BE2C (cell line): Measurements from ENCODE around the gene ITPRIP.

Experiments
- DNase-seq: peaks from one replicate; pipeline ENCODE4 v3.0.0-alpha.2; 2020
- H3K27me3 ChIP-seq: fragments of 250-450 bp; sonication (Bioruptor Pico); 2 replicates; pipeline ENCODE4 v1.5.1; 2020; ENCODE audit warnings: mild to moderate bottlenecking
- H3K36me3 ChIP-seq: fragments of 250-450 bp; sonication (Bioruptor Pico); 2 replicates; pipeline ENCODE4 v1.5.1; 2020; ENCODE audit warnings: mild to moderate bottlenecking
- H3K4me1 ChIP-seq: fragments of 250-450 bp; sonication (Bioruptor Pico); 2 replicates; pipeline ENCODE4 v1.5.1; 2020
- H3K4me3 ChIP-seq: 2 replicates; pipeline ENCODE4 v1.5.1; 2011; ENCODE audit warnings: low read depth, low read length
- H3K9me3 ChIP-seq: fragments of 250-450 bp; sonication (Bioruptor Pico); 2 replicates; pipeline ENCODE4 v1.5.1; 2020
- CTCF ChIP-seq: IDR thresholded peaks from 2 replicates; pipeline ENCODE4 v1.5.1; 2012; ENCODE audit warnings: mild to moderate bottlenecking, low read depth, low read length

ITPRIP gene

DNA sequence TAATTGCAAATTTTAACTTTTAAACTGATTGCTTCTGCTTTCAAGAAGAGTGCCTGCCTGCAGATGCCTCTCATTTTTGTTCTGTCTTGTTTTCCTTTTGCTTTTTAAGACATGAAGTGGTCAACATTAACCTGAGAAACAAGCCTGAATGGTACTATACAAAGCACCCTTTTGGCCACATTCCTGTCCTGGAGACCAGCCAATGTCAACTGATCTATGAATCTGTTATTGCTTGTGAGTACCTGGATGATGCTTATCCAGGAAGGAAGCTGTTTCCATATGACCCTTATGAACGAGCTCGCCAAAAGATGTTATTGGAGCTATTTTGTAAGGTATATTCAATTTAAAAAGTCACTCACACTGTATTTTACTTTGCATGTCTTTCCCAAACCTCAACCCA lies 60.5 kb downstream of the ITPRIP start:
- Histone ChIP-seq H3K9me3 (no peaks in the 10 kb centered on the region), H3K4me1 (no peaks in the 10 kb centered on the region), H3K36me3 (no peaks in the 10 kb centered on the region), H3K4me3 (no peak overlapping the region), H3K27me3 (peaks cover 3% of the 10 kb centered on the region; the same call in 1 of the 2 replicates)
- DNase-seq = no peak
- no peak for TF ChIP-seq CTCF

DNA sequence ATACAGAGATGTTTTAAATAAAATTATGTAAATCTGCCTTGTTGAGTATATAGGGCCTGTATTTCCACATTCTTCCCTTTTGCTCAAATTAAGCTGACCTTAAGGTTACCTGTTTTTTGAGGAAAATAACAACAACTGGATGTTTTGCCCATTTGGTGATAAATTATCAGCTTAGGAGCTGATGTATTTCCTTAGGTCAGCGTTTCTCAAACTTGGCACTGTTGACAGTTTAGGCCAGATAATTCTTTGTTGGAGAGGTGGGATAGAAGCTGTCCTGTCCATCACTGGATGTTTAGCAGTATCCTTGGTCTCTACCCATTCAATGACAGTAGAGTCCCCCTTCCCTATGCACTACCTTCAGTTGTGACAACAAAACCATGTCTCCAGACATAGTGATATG lies 62.1 kb downstream of the ITPRIP start:
- no peak for TF ChIP-seq CTCF
- no peak for DNase-seq
- H3K36me3 ChIP-seq = no peaks in the 10 kb centered on the region
- H3K27me3 ChIP-seq = peaks cover 3% of the 10 kb centered on the region; the same call in 1 of the 2 replicates
- H3K4me3 ChIP-seq = no peak overlapping the region
- no peaks in the 10 kb centered on the region for H3K9me3 ChIP-seq
- no peaks in the 10 kb centered on the region for H3K4me1 ChIP-seq

DNA sequence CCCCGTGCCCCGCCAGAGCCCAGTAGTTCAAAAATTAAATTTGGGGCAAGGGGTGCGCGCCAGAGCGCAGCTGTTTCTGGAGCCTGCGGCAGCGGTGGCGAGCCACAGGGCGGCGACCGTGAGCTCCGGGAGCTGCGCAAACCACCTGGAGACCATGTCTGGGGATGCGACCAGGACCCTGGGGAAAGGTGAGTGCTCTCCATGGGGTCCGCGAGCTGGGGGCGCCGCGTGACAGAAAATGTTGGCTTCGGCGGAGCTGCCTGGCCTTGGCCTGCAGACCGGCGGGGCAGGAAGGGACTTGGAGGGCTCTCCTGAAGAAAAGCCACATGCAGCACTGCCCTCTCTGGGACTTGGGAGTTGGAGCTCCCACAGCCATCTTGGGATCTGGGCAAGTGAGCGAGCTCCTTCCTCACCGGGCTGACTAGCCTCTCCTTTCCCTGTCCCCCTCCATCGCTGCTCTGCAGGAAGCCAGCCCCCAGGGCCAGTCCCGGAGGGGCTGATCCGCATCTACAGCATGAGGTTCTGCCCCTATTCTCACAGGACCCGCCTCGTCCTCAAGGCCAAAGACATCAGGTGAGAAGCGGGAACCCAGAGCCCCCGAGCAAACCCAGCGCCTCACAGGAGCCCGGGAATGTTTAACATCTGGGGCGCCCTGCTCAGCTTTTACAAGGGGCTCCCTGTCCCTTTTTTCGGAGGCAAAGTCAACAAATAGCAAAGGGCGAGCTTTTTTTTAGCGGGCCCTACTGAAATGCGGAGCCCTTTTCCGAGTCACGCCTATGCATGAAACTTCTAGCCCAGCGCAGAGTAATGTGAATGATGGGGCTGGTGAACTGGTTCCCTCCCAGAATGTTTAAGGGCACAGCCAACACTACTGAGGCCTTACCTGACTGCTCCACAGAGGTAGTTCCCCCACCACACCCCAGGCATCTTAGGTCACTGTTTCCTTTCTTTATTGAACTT lies 63.2 kb downstream of the ITPRIP start:
- Histone ChIP-seq H3K4me3 (peak overlapping the region; percentile 17; the same call in 1 of the 2 replicates), H3K9me3 (no peaks in the 10 kb centered on the region), H3K4me1 (no peaks in the 10 kb centered on the region), H3K36me3 (no peaks in the 10 kb centered on the region), H3K27me3 (peaks cover 3% of the 10 kb centered on the region; the same call in 1 of the 2 replicates)
- peak; percentile 73 for TF ChIP-seq CTCF
- peak; percentile 55 for DNase-seq

DNA sequence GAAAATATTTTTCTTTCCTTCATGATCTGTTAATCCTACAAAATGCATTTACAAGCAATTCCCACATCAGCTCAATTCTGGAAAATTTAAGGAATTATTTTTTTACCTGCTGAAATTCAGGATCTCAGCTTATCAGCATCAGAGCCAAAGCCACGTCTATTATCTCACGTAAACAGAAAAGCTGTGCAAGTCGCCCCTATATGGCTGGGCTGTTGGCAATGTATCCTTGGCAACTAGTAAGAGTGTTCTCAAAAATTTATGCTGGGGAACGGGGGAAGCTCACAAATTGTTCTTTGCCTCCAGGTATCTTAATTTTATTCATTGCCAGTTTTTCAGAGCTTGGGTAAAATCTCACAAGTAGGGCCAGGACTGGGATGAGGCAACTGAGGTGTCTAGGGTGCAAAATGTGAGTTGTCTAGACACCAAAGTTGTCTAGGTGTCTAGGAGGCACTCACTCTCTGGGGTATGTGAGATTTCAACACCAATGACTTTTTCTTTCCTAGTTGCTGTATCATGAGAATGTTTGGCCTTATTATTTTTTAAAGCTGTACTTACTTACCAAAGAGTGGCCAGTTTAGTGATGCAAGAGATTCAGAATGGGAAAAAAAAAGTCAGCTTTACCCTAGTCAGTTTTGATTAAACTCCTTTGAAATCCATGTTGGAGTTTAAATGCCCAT lies 64.2 kb downstream of the ITPRIP start:
- Histone ChIP-seq H3K4me1 (no peaks in the 10 kb centered on the region), H3K36me3 (no peaks in the 10 kb centered on the region), H3K4me3 (no peak overlapping the region), H3K27me3 (peaks cover 3% of the 10 kb centered on the region; the same call in 1 of the 2 replicates), H3K9me3 (no peaks in the 10 kb centered on the region)
- TF ChIP-seq CTCF = no peak
- DNase-seq = no peak

DNA sequence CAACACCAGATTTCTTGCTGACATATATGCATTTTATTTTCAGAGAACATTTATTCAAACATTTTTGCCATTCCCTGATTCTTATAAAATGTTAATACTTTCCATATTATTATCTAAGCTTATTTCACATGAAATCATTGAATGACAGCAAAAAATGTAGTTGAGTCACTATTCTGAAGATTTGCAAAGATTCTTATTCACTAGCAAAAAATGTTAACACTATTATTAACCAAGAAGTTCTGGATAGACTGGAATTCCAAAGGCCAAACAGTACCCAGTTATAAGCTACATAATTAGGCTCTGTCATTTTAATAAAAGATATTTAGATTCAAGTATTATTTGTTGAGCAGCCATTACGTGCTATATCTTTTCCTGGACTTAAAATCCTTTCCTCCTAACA lies 65.0 kb downstream of the ITPRIP start:
- no peaks in the 10 kb centered on the region for H3K4me1 ChIP-seq
- DNase-seq = no peak
- no peaks in the 10 kb centered on the region for H3K9me3 ChIP-seq
- H3K27me3 ChIP-seq = peaks cover 3% of the 10 kb centered on the region; the same call in 1 of the 2 replicates
- no peak overlapping the region for H3K4me3 ChIP-seq
- H3K36me3 ChIP-seq = no peaks in the 10 kb centered on the region
- TF ChIP-seq CTCF = no peak
